A549 (cell line): ENCODE data around the gene THUMPD1.

Experiments used
- ATOH8 ChIP-seq: fragments of 250-450 bp; sonication (Bioruptor Pico); IDR thresholded peaks from 2 replicates; pipeline ENCODE4 v1.5.0; 2020; ENCODE audit warnings: low read depth, mild to moderate bottlenecking, moderate library complexity
- CBX2 ChIP-seq: fragments of 200-600 bp; sonication (generic); IDR thresholded peaks from 2 replicates; pipeline ENCODE4 v1.6.1; 2016; ENCODE audit warnings: low read depth, mild to moderate bottlenecking, borderline replicate concordance
- KDM5A ChIP-seq: fragments of 200-600 bp; sonication (generic); IDR thresholded peaks from 2 replicates; pipeline ENCODE4 v1.6.1; 2016; ENCODE audit warnings: antibody characterized with exemption, mild to moderate bottlenecking
- PHF8 ChIP-seq: fragments of 200-600 bp; sonication (generic); IDR thresholded peaks from 2 replicates; pipeline ENCODE4 v1.6.1; 2016; ENCODE audit warnings: low read depth, mild to moderate bottlenecking, antibody characterized with exemption, moderate library complexity, borderline replicate concordance

- no peak for TF ChIP-seq KDM5A
- TF ChIP-seq CBX2, result no peak
- no peak for TF ChIP-seq PHF8
- TF ChIP-seq ATOH8, result no peak
Measured at GRCh38 chr16:20760346-20760745, 18.7 kb upstream of the THUMPD1 start.
